ENCODE measurements around the gene RIC8B. TPM values are rescaled to one million over a fixed set of nuclear protein-coding genes. Genes with fewer than 3 reads are reported as not detected.

RIC8B gene
- total and polyA plus RNA-seq, 2 of the 13 experiments (the other 11 are each of a cell fraction or from before 2014, with no cell fraction given), result 5.1 to 7.5 TPM

DNA sequence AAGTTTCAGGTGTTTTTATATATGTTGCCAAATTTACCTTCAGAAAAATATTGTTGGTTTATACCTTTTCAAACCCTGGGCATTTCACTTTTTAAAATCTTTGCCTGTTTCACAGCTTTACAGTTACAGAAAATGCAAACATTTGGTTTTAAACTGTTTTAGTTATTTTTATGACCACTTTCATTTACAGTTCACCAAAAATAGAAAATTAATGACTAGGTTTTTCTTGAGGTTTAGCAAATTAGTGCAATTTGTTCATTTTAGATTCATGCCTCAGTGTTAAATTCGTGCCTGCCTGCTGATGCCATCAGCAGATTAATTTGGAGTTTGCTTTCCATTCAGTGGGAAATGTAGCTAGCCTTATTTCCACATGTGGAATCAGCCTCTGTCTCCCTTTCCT, 45.5 kb downstream of the RIC8B start (continued):
- TF ChIP-seq ZNF558 (CRISPR knock-in tag; IDR thresholded peaks at IDR 0.05; ENCODE audit: borderline replicate concordance), result no peak
- no peak for TF ChIP-seq ZNF616 (CRISPR knock-in tag; IDR thresholded peaks at IDR 0.05; ENCODE audit: low read depth)
- TF ChIP-seq ZBTB1 (CRISPR knock-in tag; IDR thresholded peaks at IDR 0.05; ENCODE audit: borderline replicate concordance), result no peak
- TF ChIP-seq SUZ12 (IDR thresholded peaks at IDR 0.05; ENCODE audit: low read depth, low read length), result no peak
- TF ChIP-seq ELF3 (CRISPR knock-in tag; IDR thresholded peaks at IDR 0.05), result no peak

- intact Hi-C loops (cut with micrococcal nuclease; ENCODE audit: unreplicated experiment) (no loop called here), in situ Hi-C loops (cut with HindIII; ENCODE audit: extremely low pct_ligation_motif_present, low pct_unique_long_range_greater_than_20kb) (no loop called here)
- H3K9me3 ChIP-seq (ENCODE audit: low read length), result no peaks in the 10 kb centered on the region
- ATAC-seq (no peak), FAIRE-seq (no peak), DNase-seq (ENCODE audit: low spot score) (no peak)
- CTCF ChIA-PET (ENCODE audit: low intra/inter-chr PET ratio, low total read pairs), result no interaction called here
- H3K27ac ChIP-seq (ENCODE audit: extremely low read length, insufficient read depth, low read length), result no peak overlapping the region
- no peaks in the 10 kb centered on the region for H4K20me1 ChIP-seq (ENCODE audit: insufficient read depth, low read length)
- no peaks in the 10 kb centered on the region; a peak in 1 of 5 replicates for H3K27me3 ChIP-seq (ENCODE audit: control insufficient read depth in 1 of 2, insufficient read depth in 2 of 2, low read length in 2 of 2)
- TF ChIP-seq REPIN1 (CRISPR knock-in tag; IDR thresholded peaks at IDR 0.05; ENCODE audit: borderline replicate concordance, low read depth) (no peak), TCF7 (IDR thresholded peaks at IDR 0.05; ENCODE audit: low read depth) (no peak), HHEX (CRISPR knock-in tag; IDR thresholded peaks at IDR 0.05) (no peak), ZNF550 (CRISPR knock-in tag; IDR thresholded peaks at IDR 0.05; ENCODE audit: borderline replicate concordance) (no peak), SRSF1 (optimal IDR thresholded peaks at IDR 0.05; ENCODE audit: low read depth, low read length) (no peak), SIX1 (CRISPR knock-in tag; IDR thresholded peaks at IDR 0.05; ENCODE audit: borderline replicate concordance) (no peak), ZBTB20 (CRISPR knock-in tag; IDR thresholded peaks at IDR 0.05; ENCODE audit: borderline replicate concordance, low read depth) (no peak), HNF4A (CRISPR knock-in tag; IDR thresholded peaks at IDR 0.05) (no peak), TP53 (CRISPR knock-in tag; conservative IDR thresholded peaks at IDR 0.05) (no peak), ZFP82 (CRISPR knock-in tag; IDR thresholded peaks at IDR 0.05; ENCODE audit: borderline replicate concordance) (no peak), DRAP1 (CRISPR knock-in tag; IDR thresholded peaks at IDR 0.05) (no peak), MTA3 (CRISPR knock-in tag; IDR thresholded peaks at IDR 0.05) (no peak), POGZ (CRISPR knock-in tag; IDR thresholded peaks at IDR 0.05) (no peak), ZBTB14 (CRISPR knock-in tag; IDR thresholded peaks at IDR 0.05) (no peak), DMAP1 (CRISPR knock-in tag; IDR thresholded peaks at IDR 0.05) (no peak), TCF7L2 (IDR thresholded peaks at IDR 0.05; ENCODE audit: low read depth, low read length) (no peak), ZNF496 (CRISPR knock-in tag; IDR thresholded peaks at IDR 0.05; ENCODE audit: insufficient replicate concordance) (no peak), SPEN (CRISPR knock-in tag; IDR thresholded peaks at IDR 0.05; ENCODE audit: low read depth) (no peak), CCDC6 (CRISPR knock-in tag; IDR thresholded peaks at IDR 0.05) (no peak), ZNF253 (CRISPR knock-in tag; IDR thresholded peaks at IDR 0.05; ENCODE audit: borderline replicate concordance) (no peak)
- no TSS peak for BruUV-seq (replicated peaks)
- no peak overlapping the region for H2AFZ ChIP-seq (ENCODE audit: low read length)
- no peaks in the 10 kb centered on the region for H3K79me2 ChIP-seq (ENCODE audit: insufficient read depth, low read length)
- POLR2A ChIA-PET, result no interaction called here
- no peak overlapping the region for H3K4me3 ChIP-seq (replicated peaks in 1 of 3; ENCODE audit: insufficient read depth in 1 of 3, low read depth in 2 of 3, low read length in 3 of 3)
- no peaks in the 10 kb centered on the region; a peak in 2 of 5 replicates for H3K36me3 ChIP-seq (replicated peaks in 1 of 2; ENCODE audit: control insufficient read depth in 1 of 2, insufficient read depth in 2 of 2, low read length in 2 of 2)
- no peak overlapping the region for H3K9ac ChIP-seq (ENCODE audit: insufficient read depth, low read depth, low read length)
- 100% methylated on average over 4 of the region's 4 CpGs for WGBS (ENCODE audit: low lambda C conversion rate)
- H3K4me1 ChIP-seq (ENCODE audit: insufficient read depth, low read length), result no peaks in the 10 kb centered on the region
- H3K4me2 ChIP-seq (ENCODE audit: low read depth, low read length), result no peak overlapping the region
These were observed 57.2 kb downstream of the RIC8B start for GRCh38 chr12:106831699-106832098.

Measured in HepG2 (cell line).